DMS153 (cell line): ENCODE results near the gene TEAD1.

Experiments used
- DNase-seq: peaks from one replicate; lab custom pipeline; 2025; lab: John Stamatoyannopoulos, UW

TEAD1 gene

DNA sequence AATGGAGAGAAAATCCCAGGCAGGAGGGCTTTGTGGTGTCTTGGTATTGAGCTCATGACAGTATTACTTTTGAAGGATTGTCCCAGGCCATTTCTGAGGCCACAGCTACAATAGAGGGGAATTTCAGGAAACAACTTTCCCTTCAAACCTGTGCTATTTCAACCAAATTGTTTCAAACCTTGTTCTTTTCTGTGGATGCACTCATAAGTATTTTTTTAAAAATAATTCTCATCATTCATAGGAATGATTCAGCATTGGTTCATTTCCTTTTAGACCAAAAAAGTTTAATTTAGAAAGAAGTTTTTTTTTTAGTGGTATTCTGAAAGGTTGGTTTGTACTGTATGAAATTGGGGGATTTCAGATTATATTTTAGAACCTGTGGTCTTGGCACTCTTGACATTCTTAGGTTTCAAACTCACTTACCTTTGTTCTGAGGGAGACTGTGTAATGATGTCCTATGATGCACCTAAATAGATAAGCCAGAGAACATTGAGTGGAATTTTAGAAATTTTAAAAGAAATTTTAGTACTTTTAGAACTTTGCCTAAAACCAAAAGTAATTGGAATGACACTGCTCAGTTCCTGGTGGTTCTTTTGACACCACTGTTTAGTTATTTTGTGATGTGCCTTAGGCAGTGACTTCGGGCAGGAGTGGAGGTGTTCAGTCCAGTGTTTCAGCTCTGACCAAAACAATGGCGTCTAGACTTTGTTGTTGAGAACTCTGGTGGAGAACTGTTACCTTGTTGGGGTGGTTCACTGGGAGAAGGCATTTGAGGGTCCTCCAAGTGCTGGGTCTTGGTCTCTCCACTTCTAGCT lies 12.2 kb downstream of the TEAD1 start:
- no peak for DNase-seq

DNA sequence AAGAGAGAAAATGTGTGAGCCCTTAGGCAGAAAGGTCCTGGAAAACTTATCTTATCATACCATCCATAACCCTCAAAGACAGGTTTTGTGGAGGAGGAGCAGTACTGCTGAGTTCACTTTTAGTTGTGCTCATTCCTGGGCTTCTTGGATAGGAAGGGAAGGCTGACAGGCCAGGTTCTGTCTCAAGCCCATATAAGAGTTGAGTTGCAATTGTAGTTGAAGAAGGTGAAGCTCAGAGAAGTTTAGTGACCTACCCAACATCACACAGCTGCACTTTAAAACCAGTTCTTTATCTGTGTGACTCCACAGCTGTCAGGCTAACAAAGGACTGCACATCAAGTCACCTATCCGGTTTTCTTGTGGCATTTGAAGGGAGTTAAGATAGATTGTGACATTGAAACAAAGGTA lies 13.0 kb downstream of the TEAD1 start:
- no peak for DNase-seq

DNA sequence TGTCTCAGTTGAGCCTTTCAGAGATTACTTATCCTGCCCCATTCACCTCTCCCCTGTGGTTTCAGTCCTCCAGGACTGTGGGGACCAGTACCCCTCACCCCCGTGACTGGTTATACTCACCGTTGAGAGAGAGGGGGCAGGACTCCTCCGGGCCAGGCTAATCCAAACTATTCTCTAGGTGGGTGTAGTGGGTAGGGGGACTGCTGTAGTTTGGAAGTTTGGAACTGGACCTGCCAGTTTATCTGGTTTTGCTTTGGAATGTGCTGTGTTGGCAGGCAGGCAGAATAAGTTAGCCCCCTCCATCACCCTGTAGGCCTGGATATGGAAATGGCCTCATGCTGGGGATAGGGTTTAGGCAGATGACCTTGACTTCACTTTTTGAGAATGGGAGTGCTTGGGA lies 13.5 kb downstream of the TEAD1 start:
- no peak for DNase-seq

DNA sequence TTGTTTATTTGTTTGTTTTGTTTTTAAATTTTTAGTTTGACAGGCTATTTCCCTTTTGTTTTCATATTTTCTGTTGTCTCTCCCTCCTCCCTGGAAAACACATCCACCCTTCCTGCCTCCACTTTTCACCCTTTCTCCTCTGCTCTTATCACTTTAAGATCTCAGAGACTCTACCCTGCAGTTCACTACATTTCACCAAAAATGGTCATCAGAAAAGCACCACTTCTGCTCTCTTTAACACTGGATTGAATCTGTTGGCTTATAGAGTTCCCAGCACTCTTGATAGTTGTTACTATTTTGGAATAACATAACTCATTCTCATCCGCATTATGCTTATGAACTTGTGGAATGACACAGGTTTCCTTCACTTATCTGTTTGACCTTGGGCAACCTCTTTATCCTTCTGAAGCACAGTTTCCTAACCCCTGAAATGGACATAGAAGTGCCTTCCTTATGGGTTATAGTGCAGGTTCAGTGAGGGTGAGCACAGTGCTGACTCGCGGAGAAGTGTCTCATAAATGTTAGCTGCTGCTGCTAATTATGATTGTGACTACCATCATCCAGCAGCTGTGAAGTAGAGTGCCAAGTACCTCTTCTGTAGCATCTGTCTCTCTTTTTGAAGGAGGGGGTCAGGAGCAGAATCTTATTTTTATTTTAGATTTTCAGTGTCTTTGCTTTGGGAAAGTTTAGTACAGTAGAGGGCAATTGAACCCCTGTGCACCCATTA lies 15.0 kb downstream of the TEAD1 start:
- no peak for DNase-seq

DNA sequence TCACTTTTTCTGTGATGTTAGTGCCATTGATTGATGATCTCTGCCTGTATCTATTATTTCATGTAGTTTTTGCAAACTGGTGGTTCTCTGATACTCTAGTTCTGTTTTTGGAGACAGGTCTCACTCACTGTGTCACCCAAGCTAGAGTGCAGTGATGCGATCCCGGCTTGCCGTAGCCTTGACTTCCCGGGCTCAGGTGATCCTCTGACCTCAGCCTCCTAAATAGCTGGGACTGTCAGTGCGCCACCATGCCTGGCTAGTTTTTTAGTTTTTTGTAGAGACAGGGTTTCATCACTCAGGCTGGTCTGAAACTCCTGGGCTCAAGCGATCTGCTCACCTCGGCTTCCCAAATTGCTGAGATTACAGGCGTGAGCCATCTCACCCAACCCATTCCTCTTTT lies 16.4 kb downstream of the TEAD1 start:
- DNase-seq = no peak

DNA sequence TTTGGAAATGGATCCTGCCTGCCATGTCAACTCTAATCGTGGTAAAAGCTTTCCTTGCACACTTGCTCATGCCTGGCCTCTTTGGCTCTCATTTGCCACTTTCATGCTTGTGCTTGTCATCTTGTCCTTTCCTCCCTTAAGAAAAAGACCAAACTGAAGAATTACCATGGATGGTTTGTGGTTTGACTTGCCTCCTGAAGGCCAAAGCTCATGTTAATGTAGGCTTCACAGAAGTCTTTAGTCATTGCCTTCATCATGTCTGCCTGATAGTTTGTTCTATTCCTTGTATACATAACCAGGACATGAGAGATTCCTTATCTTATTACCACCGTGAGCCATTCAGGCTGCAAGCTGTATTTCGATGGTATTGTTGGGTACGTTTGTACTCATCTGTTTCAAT lies 17.3 kb downstream of the TEAD1 start:
- DNase-seq = no peak

DNA sequence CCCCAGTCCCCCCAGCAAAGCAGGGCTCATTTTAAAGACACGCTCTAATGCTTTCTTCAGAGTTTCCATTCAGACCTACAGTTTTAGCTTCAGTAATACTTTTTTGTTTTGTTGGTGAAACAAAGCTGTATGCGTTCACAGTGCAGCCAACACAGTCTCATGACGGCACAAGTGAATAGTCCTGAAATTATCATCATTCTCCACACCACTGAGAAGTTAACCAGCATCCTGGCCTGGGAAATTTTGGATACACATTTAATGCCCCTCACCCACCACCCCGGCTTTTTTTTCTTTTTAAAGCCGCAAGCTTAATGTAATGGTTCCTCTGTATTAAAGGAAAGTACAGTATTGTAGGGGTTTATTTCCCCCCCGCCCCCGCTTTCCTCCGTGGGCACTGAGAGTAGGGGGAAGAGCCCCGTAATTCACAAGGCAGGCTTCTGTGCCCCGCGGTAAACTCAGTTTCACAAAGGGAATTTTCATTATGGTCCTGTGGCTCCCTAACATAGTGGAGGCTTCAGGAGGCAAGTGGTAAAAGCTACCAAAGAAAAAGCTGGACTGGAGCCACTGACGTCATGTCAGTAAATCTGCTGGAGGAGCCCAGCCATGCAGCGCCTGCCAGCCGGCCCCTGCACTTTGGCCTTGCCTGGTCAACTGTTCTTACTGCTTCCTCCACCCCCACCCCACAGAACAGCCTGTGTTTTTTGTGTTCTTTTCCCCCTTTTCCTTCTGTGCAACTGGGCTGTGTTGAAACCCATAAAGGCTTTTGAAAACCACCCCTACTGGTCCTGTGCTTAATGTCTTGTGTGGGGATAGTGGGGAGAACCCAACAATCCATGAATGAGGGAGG lies 18.2 kb downstream of the TEAD1 start:
- peak; percentile 75 for DNase-seq

DNA sequence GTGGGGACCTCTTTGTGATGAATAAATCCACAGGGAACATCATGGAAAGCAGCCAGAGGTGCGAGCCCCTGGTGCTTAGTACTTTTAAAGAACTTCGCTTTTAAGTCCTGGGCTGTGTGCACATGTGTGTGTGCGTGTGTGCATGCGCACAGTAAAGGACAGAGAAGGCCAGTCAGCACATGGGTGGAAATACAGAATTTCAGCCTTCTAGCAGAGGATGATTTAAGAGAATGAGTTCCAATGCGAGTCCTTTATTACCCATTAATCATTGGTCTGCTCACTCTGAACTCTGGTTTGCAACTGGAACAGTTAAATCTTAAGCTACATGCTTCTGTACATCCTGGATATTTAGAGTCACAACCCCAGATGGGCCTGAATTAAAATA lies 18.9 kb downstream of the TEAD1 start:
- DNase-seq = no peak

DNA sequence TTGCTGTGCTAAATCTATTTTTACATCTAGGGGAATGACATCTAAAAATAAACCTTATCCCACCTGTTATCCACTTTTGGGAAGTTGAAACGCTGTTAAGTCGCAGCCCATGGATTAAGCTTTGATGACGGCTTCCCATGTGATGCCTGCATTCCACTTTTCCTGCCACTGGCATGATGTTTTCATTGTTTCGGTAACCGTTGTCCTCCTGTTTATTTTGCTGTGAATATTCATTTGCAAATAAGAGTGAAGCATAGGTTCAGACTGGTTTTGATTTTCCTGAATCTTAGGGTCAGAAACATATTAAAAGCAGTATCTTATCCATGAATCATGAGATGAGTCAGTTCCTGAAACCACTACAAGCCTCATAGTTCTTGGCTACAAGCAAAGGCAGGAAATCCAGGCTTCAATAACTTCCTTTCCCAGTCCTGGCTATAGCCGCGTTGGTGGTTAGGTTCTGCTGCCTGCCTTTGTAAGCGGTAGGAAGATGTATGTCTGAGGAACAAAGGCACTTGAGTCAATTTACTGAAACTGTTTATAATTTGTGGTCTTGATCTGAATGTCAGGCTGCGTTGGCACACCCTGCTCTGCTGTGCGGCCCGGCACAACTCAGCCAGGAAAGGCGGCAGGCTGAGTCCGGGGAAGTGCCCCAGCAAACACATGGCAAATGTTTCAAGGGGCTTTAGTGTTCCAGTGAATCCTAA lies 19.4 kb downstream of the TEAD1 start:
- peak; percentile 87 for DNase-seq

DNA sequence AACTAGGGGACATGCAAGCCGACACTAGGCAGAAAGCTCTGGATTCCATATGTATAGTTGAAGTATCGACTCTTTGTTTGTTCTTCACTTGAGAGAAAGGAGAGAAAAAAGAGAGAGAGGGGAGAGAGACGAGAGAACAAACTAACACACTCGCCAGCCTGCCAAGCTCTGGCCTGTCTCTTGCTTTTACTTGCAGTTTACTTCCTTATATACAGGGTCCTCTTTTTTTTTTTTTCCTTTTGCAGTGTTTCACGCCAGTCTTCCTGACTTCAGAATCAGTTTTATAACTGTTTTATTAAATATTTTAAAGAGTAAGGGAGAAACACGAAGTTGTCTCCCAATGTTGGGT lies 19.9 kb downstream of the TEAD1 start:
- peak; percentile 63 for DNase-seq

DNA sequence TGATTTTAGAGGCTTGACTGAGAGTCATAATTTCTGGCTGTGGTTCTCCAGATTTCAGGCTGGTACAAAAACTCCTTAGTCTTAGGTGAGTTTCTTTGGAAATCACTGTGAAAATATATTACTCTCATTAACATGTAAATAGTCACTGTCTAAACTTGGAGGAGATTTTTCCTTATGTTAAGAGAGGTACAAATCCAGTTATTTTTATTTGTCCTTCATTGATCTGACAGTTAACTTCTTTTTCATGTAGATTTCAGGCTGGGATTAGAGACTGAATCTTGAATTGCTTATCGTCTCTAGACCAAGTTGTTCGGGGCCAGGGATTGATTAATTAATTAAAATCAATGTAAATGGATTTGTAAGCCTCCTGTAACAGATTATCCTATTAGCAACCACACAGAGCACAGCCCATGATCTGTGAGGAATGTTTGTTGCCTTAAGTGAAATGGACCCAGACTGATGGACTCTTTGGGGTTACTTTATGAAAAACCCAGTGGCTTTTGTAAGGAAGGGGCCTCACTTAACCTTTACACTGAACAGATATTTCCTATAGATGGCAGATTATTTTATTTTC lies 21.1 kb downstream of the TEAD1 start:
- no peak for DNase-seq

DNA sequence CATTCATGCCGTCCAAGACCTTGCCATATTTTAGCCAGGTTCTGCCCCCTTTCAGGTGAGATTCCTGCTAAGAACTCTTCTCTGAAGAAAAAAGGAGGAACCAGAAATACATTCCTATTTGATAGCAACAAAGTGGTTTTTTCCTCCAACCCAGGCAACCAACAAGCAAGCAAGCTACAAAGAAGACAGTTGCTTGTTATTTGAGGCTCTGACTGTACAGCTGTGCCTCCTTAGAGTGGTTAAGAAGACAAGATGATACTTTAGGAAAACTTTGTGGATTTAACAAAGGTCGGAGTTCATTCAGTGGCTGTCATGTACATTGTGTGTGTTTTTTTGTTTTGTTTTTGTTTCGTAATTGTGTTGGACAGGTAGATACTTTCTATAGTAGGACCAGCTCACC lies 21.7 kb downstream of the TEAD1 start:
- no peak for DNase-seq

DNA sequence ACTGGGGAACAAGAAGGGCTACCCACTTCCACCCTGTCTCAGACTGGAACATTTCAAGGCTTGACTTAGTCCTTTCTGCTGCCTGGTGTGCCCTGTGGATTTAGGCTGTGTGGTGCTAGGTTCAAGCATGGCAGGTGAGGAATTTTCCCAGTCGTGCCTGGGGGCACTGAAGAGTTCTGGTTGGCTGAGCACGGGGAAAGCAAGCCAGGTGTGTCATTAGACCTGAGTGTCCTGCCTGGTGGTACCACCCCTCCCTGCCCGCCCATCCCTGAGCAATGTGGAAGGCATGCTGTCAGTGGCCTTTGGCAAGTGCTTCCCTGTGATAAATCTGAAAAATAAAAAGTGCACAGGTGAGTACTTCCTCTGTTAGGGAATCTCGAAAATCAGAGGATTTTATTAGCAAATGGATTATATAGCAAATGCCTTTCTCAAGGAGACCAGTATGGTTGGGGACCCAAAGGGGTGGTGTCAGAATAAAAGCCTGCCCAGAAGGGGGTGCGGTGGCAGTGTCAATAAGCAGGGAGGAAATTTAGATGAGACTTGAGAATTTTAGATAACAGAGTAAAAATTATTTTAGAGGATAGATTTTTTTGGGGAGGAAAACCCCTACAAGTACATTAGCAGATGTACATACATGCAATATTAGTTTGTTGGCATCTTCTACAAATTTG lies 22.8 kb downstream of the TEAD1 start:
- DNase-seq = peak; percentile 43

DNA sequence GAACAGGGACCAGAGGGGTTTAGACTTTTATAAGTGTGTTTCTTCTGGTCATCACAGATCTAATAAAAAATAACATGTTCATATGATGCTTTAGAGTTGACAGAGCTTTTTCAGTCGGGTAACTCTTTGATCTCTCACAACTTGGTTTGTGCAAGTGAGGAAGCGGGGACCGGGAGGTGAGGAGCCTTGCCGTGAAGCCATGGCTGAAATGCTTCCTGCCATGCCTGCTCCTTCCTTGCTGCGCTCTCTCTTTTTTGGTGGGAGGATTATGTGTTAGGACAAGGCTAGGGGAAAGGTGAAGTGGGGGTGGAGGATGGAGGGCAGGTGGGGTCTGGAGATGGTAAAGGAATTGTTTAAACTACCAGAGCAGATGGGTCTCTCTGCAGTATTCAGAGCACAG lies 23.8 kb downstream of the TEAD1 start:
- DNase-seq = no peak

DNA sequence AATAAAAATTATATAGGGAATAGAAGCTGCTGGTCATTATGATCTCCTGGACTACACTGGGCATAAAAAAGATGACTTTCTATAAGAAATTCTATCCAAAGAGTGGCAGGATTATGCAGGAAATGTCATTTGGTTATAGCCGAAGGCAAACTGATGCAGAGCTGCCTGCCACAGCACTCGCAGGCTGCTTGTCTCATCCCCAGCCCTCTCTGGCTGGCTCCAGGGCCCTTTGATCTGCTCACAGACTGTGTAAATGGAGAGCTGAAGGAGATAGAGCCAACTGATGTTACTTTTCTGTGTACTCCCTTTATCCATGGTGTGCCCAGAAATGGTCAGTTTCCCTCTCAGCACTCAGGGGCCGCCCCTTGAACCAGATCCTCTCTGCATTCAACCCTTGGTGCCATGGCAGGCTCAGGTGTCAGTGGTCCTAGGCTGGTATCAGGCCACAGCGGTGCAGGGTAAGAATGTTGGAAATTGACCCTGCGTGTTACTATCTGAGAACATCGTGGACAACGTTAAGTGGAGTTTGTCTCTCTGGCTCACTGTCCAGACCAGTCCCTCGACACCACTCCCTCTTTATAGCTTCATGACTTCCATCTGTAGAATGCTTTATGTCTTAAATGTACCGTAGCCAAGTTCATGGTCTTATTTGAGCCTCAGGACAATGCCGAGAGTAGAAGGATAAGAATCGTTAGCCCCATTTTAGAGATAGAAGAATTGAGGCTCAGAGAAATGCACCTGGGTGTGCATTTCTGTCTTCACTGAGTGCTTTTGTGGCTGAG lies 27.8 kb downstream of the TEAD1 start:
- no peak for DNase-seq

DNA sequence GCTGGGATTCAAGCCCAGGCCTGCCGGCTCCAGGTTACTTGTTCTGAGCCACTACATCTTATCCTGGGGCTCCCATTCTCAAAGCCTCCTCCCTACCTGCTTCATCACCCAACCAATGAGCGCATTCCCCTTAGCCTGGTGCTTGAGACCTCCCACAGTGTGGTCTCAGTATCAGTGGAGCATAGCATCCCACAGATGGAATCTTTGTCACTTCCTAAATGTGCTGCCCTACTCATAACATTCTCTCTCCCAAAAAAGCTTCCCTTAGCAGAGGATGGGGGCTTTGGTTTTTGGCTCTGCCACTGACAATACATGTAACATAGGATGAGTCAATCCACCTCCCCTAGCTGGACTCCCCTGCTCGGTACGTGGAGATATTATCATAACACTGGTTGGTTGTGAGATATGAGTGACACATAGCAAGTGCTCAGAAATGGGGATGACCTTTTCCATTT lies 28.8 kb downstream of the TEAD1 start:
- no peak for DNase-seq

DNA sequence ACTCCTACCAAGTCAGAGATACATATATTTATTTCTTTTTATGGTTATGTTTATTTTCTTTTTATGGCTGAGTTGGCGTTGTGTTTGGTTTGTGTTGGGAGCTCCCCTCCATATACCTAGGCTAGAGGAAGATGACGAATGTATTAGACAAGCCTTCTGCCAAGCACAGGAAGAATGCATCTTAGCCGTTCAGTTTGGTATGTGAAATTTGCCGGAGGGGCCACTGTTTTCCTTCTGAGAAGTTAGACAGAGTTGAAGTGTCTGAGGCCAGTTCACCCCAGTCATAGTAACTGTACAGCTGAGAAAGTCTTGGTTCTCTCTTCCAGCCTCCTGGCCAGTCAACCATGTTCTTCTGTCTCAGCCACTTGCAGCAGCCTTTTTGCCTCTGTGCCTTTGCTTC lies 29.8 kb downstream of the TEAD1 start:
- no peak for DNase-seq

DNA sequence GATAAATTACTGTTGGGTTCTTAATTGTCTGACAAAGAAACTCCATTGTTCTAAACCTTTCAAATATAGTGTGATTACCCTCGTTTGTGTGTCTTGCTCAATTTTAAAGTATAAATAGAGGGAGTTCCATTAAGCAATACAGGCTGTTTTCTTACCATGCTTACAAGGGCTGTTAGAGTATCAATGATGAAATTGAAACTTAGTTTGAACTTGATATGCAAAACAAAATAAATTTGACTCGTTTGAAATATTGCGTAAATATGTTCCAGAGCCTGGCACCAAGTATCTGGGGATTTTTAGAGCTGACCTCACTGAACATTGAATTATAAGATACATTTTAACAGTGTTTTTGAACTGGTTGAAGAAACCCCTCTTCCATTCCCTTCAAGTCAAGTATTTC lies 31.7 kb downstream of the TEAD1 start:
- no peak for DNase-seq

DNA sequence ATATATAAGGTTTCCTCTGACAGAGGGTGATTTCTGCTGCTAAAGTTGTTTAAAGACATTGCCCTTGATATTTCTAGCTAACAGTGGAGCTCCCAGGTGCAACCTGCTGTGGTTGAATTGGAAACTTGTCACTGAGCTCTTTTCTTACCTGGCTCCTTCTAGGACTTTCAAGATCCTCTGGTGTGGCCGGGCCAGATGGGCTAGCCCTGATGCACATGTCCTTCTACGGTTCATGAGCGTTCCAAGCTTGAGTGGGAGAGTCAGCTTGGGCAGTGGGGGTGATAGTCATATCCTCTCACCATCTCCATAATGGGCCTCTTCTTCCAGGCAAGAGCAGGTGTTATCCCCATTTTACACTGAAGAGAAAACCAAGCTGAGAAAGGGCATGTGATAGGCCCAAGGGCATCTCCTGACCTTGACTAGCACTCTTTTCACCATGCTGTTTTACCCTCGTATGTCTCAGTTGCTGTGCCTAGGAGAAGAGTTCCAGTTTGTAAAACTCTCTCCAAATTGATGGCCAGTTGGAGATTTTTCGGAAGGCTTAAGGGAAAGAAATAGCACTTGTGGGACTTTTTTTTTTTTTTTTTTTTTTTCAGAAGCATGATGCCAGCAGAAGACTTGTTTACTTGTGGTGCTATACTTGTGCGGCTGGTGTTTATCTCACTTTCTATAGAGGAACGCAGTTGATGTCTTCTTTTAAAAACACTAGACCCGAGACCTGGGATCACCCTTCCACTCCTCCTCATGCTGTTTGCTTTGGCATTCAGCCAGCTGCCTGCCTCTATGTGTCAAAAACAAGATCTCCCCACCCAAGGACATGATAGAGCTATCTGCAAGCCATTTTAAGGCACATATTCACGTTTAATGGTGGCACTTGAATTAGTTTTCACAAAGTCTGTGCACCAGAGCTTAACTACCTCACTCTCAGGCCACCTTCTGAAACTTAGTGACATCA lies 32.6 kb downstream of the TEAD1 start:
- peak; percentile 82 for DNase-seq
